Stimulated activated CD4-positive, alpha-beta T cell treated with anti-CD3 and anti-CD28 coated beads, Interleukin-1b, Interleukin-23, amount 100 ng/mL, for 4 hours (primary cell): ENCODE results near the gene IZUMO4.
A peak's percentile ranks its signal among the peaks of the same experiment; 100 is the strongest.
"Not testable (repeated sequence)": the region's sequence is repeated elsewhere in the genome, so short reads cannot be mapped to it uniquely, and the experiment has no call there.

Source experiments
- DNase-seq, 2 donors: peaks; one replicate each; pipeline ENCODE4 v3.0.0-alpha.2; 2020; ENCODE audit warnings: low read depth in 2 of 2

The IZUMO4 gene

DNA sequence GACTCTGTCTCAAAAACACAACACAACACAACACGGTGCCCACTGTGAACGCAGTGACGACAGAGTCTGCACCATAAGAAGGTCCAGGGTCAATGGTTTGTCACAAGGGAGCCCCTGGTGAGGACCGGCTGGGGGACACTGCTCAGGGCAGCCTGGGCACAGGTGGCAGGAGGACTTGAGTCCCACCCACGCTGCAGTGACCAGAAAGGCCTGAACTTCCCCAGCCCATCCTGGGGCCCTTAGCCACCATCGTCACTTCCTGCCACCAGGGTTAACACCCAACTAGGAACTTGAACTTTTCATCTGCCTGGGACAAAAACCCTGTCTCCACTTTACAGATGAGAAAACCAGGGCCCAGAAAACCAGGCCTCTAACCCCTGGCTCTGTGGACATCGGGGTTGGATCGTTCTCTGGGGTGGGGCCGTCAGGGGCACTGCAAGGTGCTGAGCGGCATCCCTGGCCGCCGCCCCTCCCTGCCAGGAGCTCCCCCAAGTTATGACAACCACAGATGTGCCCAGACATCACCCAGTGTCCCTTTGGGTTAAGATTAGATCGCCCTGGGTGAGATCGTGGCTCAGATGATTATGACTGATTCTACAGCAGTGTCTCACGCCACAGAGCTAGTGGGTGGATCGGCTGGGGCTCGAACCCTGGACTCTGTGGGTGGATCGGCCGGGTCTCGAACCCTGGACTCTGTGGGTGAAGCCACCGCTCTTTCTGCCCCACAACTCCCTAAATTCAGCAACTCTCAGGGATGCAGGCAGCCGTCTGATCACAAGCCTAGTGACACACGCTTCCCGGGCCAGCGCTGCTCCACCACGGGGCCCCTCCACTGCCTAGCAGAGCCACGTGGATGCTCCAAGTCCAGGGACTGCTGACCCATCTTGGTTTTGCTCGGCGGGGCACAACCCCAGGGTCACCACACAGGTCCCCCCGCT, 14.6 kb upstream of the IZUMO4 start:
- no peak for DNase-seq

DNA sequence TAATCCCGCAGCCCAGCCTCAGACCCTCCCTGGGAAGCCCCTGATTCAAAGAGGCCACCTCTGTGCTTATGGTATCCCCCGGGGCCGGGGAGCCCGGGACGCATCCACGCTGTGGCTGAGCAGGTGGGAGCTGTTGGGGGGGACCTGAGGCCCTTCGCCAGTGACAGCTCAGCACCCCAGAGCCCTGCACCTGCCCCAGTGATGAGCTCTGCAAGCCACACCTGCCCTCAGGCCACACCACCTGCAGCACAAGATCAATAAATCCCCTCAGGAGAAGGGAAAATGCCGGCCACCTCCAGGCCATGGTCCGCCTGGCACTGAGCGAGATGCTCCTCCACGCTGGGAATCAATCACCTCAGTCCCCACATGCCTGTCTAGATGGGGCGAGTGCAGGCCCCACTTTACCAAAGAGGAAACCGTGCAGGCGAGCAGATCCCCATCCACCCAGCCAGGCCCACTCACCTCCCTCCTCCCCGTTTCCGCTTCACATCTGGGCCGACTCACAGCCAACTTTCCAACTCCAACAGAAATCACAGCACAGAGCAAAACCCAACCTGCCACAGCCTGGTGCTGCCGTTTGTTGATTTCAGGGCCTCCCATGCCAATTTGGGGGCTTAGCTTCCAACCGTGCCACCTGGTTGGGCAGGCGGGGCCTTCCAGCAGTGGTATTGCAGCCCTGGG, 13.4 kb upstream of the IZUMO4 start:
- peak; percentile 47 to 64 for DNase-seq

GRCh38 chr19:2084993-2085720, 11.6 kb upstream of the IZUMO4 start:
- peak; percentile 75 to 84 for DNase-seq

- DNase-seq, result not testable (repeated sequence)
Measured at GRCh38 chr19:2086695-2087620, 9.8 kb upstream of the IZUMO4 start.

DNA sequence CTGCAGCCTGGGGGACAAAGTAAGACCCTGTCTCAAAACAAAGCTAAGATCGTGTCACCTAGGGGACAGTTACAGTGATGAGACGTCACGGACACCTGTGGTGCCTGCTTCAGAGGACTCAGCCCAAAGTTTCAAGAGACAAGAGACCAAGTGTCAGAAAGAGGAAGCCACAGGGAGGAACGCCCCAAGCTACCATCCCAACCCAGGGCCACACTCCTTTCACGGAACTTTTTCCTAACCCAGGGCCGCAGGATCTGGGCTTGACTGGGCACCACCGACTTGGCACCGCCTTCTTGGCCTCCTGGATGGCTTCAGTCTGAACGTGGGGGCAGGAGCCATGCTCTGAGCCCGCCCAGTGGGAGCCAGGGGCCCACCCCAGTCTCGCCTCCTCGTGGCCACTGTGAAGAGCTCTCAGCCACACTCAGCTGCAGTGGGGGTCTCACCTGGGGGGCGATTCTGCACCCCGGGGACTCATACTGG, 9.1 kb upstream of the IZUMO4 start:
- DNase-seq, result no peak

- DNase-seq, result no peak
Measured at GRCh38 chr19:2089001-2089711, 7.6 kb upstream of the IZUMO4 start.

DNA sequence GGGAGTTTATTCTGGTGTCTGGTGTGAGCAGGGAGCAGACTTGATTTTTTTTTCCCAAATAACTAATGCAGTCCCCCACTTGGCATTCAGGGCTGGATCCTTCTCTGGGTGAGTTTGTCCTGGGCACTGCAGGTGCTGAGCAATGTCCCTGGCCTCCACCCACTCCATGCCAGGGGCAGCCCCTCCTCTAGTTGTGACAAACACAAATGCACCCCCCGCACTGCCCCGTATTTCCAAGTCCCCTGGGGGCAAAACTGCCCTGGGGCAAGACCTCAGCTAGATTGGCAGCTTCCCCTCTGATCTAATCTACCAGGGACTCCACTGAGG, 7.0 kb upstream of the IZUMO4 start:
- DNase-seq, result no peak

- not testable (repeated sequence) for DNase-seq
Measured at GRCh38 chr19:2091926-2092525, 4.7 kb upstream of the IZUMO4 start.

DNA sequence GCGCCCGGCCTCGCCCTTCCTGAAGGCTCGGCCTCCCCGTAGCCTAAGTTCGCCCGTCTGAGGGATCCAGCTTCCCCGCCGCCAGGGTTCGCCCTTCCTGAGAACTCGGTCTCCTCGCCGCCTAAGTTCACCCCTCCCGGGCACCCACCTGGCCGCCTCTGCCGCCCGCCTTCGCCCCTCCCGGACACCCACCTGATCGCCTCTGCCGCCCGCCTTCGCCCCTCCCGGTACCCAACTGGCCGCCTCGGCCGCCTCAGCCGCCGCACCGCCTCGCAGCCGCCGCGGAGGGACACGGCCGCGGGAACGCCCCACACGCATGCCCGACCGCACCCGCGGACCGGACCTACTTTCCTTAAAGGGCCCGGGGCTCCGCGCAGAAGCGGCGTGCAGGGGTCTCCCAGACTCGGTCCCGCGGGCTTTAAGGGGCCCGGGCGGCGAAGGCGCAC, 658 bp upstream of the IZUMO4 start, which contains the start of gene MOB3A:
Gene MOB3A (minus strand): TSS at position 293 of the 446 bp plus-strand sequence. CDS start 17,766 bp downstream, outside the sequence.
- DNase-seq, result peak; percentile 77 to 79

- DNase-seq, result peak; percentile 43 to 50
Measured at GRCh38 chr19:2097203-2097885, 629 bp downstream of the IZUMO4 start.

DNA sequence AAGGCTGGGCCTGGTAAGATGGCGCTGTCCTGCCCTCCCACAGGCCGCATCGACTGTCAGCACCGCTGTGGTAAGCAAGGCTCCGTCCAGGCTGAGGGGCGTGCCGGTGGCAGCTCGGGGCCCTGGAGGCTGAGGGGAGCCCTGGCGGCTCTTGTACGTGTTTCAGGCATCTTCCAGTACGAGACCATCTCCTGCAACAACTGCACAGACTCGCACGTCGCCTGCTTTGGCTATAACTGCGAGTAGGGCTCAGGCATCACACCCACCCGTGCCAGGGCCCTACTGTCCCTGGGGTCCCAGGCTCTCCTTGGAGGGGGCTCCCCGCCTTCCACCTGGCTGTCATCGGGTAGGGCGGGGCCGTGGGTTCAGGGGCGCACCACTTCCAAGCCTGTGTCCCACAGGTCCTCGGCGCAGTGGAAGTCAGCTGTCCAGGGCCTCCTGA, 1.2 kb downstream of the IZUMO4 start:
- no peak for DNase-seq

DNA sequence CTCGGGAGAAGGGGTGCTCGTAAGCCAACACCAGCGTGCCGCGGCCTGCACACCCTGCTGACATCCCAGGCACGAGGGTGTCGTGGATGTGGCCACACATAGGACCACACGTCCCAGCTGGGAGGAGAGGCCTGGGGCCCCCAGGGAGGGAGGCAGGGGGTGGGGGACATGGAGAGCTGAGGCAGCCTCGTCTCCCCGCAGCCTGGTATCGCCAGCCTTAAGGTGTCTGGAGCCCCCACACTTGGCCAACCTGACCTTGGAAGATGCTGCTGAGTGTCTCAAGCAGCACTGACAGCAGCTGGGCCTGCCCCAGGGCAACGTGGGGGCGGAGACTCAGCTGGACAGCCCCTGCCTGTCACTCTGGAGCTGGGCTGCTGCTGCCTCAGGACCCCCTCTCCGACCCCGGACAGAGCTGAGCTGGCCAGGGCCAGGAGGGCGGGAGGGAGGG, 2.4 kb downstream of the IZUMO4 start:
- no peak for DNase-seq

GRCh38 chr19:2099937-2100718, 3.4 kb downstream of the IZUMO4 start:
- no peak for DNase-seq

DNA sequence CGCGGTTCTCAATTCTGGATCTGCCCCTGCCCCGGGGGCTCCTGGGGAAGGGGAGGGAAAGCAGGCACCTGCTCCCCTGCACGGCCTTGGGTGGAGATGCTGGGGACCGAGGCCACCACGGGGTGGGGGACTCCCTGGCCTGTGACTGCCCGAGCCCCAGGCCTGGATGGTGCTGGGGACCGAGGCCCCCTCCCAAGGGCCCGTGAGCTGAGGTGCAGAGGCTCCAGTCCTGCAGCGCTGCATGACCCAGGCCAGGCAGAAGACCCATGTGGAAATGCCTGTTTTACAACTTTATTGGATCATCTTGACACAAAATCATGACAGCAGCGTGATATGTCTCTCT, 4.0 kb downstream of the IZUMO4 start:
- DNase-seq, result no peak

DNA sequence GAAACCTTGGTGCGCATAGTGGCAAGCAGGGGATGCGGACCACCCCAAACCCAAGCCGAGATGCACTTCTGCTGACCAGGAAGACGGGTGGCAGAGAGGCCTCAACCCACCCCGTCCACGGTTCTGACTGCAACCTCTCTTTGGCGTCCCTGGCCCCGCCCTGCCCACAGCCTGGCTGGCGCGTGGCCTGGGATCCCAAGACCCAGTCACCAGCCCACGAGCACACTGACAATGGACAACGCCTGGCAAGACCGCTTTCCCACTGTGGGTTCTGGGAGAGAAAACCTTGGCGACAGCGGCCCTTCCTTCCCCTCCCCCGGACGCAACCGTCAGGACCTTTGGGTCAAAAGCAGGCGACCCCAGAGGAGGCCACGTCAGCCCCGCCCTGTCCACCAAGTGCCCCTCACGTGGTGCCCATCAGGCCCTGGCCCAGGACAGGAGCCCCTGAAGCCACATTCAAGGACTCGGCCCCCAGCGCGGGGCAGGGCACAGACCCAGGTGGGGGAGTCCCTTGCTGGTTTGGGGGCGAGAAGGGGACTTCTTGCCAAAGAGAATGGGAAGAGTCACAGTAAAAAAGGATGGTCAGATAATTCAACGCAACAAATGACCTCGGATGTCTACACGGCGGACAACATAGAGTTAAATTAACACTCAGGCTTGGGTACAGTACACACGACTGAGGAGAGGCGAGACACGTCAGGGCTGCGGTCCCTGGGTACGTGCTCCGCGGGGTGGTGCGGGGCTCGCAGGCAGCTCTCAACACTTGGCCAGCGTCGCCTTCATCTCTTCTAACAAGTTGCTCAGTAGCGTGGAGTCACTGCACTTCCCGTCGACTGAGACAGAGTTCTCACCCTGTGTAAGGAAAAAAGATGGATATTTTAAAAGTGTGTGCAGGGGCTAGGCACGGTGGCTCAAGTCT, 5.0 kb downstream of the IZUMO4 start:
- no peak for DNase-seq

GRCh38 chr19:2103045-2103707, 6.5 kb downstream of the IZUMO4 start:
- no peak for DNase-seq
